ENCODE data around the gene KLHL40. TPM values are rescaled to one million over a fixed set of nuclear protein-coding genes. Genes with fewer than 3 reads are reported as not detected.
A peak's percentile ranks its signal among the peaks of the same experiment; 100 is the strongest.

Gene KLHL40
- total and polyA plus RNA-seq, 9 of the 15 experiments (the other 6 are each of a cell fraction or from before 2014, with no cell fraction given): not detected

- TF ChIP-seq USF1 (CRISPR knock-in tag; IDR thresholded peaks at IDR 0.05) (0 out of 2 replicates have a peak, but pooled peaks have one; percentile 22), ZNF644 (tag; IDR thresholded peaks at IDR 0.05; ENCODE audit: low read depth) (no peak), POLR3G (IDR thresholded peaks at IDR 0.05; ENCODE audit: extremely low read depth, insufficient read length, insufficient replicate concordance) (no peak), SRF (CRISPR knock-in tag; IDR thresholded peaks at IDR 0.05) (peak in 1 of 2 experiments; percentile 61; a peak in 1 of 4 replicates), CEBPB (tag; IDR thresholded peaks at IDR 0.05) (no peak), FOXP1 (CRISPR knock-in tag; IDR thresholded peaks at IDR 0.05) (peak; percentile 89), RCOR1 (IDR thresholded peaks at IDR 0.05; ENCODE audit: borderline replicate concordance in 1 of 2, low read depth in 2 of 2, low read length in 2 of 2) (peak in 1 of 2 experiments; percentile 72; a peak in 2 of 4 replicates), TAF15 (IDR thresholded peaks at IDR 0.05; ENCODE audit: low read depth, low read length) (no peak), NFYB (IDR thresholded peaks at IDR 0.05; ENCODE audit: extremely low read depth, insufficient read length) (no peak), DPF2 (IDR thresholded peaks at IDR 0.05) (no peak), ZBTB11 (CRISPR knock-in tag; IDR thresholded peaks at IDR 0.05) (0 out of 6 replicates have a peak, but pooled peaks of 1 of the 3 experiments have one; percentile 53), KLF13 (tag; IDR thresholded peaks at IDR 0.05; ENCODE audit: borderline replicate concordance, low read depth) (no peak), ZNF263 (CRISPR knock-in tag; IDR thresholded peaks at IDR 0.05; ENCODE audit: borderline replicate concordance) (peak; percentile 21; the same call in 1 of the 2 replicates), ETV5 (CRISPR knock-in tag; IDR thresholded peaks at IDR 0.05; ENCODE audit: low read depth) (peak; percentile 45; the same call in 1 of the 2 replicates), ZBTB5 (IDR thresholded peaks at IDR 0.05) (no peak), PPARD (CRISPR knock-in tag; IDR thresholded peaks at IDR 0.05) (no peak), ZNF717 (CRISPR knock-in tag; IDR thresholded peaks at IDR 0.05) (no peak), TEAD2 (tag; IDR thresholded peaks at IDR 0.05) (no peak), DDX20 (tag; IDR thresholded peaks at IDR 0.05; ENCODE audit: low read depth) (no peak), ZKSCAN8 (CRISPR knock-in tag; IDR thresholded peaks at IDR 0.05) (no peak), PURB (CRISPR knock-in tag; IDR thresholded peaks at IDR 0.05; ENCODE audit: low read depth) (no peak), ZNF3 (CRISPR knock-in tag; IDR thresholded peaks at IDR 0.05) (no peak)
Observed at GRCh38 chr3:42701371-42702065, 16.2 kb downstream of the KLHL40 start (continued).
